GM21825 (cell line): Measurements from ENCODE around the gene NSG2.
"Not testable (repeated sequence)": the region's sequence is repeated elsewhere in the genome, so short reads cannot be mapped to it uniquely, and the experiment has no call there.

Experiments used
- ATAC-seq: cut with Tn5 transposase; IDR thresholded peaks from one replicate; pipeline ENCODE4 v1.9.1; 2021; ENCODE audit warnings: mild to moderate bottlenecking, moderate library complexity; ENCODE audit not compliant: unreplicated experiment

Gene NSG2

DNA sequence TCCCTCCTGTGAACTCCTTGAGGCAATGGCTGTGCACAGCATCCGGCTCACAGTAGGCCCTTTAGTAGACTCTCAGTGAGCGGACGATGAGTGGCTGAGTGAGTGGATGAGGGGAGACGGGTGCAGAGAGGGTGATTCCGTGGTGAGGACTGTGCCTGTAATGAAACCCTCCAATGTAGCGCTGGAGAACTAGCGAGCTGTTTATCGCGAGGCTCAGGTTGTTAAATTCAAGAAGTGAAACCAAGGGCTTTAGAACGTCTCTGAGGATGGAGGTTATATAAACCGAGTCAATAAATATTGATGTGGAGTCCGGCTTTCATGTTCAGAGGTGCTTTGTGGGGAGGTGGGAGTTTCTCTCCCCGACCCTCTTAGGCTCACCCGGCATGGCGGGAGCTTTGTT lies 53.2 kb downstream of the NSG2 start:
- ATAC-seq: no peak

DNA sequence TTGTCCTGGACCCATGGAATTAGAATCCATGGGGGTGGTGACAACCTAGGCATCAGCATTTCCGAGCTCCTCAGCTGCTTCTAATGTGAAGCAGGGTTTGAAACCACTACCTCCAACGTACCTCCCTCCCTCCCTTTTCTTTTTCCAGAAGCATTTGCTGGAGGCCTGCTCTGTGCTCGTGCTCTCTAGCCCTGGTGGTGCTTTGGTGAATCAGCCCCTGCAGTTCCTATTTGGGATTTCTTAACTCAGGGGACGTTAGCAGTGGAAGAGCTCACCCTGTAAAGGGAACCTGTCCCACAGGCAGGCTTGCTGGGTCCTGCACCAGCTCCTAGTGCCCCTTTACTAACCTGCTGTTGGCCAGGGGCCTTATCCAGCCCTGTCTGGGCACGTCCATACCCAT lies 55.0 kb downstream of the NSG2 start:
- no peak for ATAC-seq

DNA sequence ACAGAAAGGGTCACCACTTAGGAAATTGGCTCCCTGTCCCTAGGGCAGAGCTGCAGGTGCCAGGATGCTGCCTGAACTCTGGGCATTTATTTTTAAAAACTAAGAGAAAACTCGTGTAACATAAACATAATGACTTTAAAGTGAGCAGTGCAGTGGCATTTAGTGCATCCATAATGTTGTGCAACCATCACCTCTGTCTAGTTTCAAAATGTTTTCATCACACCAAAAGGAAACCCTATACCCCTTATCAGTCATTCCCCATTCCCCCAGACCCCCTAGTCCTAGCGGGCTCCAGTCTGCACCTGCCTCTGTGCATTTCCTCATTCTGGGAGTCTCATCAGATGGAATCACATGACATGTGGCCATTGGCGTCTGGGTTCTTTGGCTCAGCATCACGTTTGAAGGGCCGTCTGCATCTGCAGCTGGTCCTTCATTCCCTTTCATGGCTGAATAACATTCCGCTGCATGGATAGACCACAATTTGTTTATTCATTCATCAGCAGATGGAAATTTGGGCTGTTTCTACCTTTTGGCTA lies 55.8 kb downstream of the NSG2 start:
- ATAC-seq: no peak

DNA sequence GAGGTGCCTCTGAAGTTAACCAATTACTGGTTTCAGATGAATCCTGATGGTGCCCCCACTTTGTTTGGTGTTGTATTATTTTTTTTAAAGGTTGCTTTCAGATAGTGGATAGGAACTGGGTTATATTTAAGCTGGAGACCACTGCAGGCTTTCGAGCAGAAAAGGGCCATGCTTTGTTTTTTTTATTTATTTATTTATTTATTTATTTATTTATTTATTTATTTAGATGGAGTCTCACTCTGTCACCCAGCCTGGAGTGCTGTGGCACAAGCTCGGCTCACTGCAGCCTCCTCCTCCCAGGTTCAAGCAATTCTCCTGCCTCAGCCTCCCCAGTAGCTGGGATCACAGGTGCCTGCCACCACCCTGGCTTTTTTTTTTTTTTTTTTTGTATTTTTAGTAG lies 57.1 kb downstream of the NSG2 start:
- not testable (repeated sequence) for ATAC-seq

DNA sequence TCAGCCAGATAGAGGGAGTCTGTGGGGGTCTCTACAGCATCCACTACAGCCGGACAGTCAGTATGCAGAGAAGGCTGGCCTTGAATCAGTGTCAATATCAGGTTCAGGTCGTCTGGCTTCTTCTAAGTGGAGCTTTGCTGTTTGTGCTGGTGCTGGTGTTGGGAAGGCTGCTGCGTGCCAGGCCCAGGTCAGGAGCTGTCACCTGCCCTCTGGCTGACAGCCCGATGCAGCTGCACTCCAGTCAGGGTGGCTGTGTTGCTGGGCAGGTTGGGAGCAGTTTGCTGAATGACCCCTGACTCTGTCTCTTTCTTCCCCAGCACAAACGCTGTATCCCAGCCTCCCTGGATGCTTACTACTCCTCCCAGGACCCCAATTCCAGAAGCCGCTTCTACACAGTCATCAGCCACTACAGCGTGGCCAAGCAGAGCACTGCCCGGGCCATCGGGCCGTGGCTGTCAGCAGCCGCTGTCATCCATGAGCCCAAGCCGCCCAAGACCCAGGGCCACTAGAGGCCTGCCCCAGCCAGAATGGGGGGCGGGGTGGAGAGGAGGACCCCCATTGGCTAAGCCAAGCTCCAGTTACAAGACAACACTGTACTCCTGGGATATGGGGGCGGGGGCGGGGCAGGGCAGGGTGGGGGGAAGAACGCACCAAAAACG lies 61.6 kb downstream of the NSG2 start:
- ATAC-seq: no peak

DNA sequence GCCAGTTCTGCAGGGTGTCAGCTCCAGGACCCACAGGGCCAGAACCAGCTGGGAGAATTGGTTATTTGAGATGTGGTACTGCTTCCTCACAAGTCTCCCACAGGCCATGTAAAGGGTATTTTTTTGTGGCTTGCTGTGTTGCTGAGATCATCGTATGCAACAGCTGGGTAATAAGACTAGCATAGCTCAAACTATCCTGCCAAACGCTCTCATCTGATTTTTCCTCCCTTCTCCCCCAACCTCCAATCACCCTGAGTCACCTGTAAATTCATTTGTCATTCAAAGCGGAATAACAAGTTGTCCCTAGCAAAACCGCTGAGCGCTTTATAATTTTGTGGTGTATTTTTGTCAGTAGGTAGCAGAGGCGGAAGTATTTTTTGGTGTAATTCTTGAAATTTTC lies 63.2 kb downstream of the NSG2 start:
- ATAC-seq: no peak

DNA sequence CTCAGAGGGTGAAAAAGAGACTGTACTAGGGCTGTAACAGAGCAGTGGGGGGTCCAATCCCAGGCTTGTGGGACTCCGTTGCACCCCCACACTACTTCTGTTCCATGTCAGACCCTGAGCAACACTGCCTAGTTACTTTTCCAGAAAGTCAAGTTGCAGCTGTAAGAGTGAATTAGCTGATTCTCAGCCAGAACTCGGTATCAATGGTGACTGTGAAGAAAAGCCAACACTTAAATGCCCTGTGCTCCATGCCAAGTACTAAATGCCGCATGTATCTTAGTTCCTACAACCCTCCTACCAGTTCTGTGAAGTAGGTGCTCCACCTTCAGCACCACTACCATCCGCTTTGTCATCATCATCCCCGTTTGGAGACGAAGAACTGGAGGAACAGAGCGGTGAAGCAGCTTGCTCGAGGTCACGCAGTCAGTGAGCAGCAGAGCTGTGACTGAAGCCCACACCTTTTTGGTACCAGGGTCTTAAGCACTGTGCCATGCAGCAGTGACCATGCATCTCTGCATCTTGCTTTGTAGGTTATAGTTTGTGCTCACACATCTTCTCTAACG lies 64.3 kb downstream of the NSG2 start:
- ATAC-seq: no peak

DNA sequence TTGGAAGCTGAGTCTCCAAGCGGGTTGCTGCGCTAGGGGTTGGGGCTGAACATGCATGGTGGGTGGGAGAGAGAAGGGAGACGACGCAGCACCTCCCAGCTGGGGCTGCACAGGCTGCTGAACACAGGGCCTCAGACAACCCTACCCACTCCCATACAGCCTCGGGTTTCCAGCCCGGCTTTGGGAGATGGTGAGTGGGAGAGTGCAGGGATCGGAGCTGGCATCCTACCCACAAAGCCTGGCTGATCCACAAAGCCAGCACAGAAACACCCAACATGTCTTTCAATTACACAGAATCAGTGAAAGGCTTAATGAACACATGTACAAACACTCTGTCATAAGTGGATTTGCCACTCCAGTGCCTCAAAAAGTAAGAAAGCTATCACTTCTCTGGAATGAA lies 64.8 kb downstream of the NSG2 start:
- ATAC-seq: no peak

DNA sequence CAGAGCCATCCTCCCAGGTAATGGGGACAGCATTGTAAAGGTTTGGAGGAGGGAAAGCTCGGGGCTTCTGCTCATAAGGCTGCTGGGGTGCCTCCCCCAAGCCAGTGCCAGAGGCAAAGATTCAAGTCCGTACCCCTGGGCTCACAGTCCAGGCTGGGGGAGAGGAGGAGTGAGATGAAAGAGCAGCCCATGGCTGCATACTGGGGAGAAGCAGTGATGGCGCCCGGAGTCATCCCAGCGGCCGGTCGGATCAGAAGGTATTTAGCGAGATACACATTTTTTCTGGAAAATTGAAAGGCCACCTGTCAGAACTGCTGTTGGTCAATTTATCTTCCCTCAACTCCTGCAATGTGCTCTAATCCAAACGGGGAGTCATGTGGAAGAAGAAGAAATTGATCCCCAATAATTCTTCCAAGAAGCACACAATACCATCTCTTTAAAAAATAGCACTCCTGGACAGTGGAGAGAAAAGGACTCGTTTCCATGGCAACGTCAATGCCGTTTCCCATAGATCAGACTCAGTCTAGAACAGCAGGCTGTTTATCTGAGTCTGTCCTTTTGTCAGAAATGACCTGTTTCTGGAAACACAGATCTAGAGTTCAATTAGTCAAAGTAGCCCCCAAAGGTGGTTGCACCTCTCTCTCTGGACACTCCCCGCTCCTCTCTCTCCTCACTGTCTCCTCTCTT lies 65.9 kb downstream of the NSG2 start:
- no peak for ATAC-seq

DNA sequence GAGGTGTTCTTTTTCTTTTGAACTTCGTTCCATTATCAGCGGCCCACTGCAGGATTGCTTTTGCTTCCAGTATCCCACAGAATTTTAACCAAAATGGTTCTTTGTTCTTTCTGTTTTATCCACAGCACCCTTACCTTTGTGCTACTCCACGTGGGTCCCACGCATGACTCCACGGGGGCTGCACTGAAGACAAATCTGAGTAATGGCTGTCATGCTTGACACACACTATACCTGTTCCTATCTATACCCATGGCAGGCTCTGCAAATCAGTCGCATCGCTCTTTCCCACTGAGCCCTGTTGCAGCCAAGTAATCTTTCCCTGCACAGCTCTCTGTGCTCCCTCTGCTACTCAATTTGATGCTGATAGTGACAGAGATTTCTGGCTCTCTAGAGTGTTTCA lies 69.7 kb downstream of the NSG2 start:
- no peak for ATAC-seq

DNA sequence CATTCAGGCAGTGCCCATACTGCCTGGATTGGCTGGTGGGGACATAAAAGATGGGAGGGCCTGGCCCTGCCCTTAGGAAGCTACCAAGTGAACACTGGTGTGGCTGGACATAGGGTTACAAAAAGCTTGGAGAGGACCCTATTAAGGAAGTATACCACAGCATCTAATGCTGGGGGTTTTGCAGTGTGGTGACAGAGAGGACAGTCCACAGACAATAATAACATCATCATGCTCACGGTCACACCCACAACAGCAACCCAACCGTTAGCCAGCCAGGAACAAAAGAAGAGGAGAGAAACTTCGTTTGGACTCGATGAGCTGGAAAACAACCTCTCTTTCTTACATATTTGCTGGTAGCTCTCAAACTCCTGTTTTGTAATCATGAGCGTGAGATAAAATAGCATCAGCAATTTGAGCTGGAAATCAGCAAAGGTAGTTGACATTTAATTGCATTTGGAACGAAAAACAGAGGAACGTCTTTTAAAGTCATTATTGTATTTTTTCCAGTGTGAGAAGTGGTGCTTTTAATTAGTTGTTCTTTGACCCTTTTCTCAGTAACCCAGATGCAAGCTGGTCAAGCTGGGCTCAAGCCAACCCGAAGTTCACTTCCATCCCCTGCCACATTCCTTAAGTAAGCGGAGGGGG lies 73.4 kb downstream of the NSG2 start:
- no peak for ATAC-seq

DNA sequence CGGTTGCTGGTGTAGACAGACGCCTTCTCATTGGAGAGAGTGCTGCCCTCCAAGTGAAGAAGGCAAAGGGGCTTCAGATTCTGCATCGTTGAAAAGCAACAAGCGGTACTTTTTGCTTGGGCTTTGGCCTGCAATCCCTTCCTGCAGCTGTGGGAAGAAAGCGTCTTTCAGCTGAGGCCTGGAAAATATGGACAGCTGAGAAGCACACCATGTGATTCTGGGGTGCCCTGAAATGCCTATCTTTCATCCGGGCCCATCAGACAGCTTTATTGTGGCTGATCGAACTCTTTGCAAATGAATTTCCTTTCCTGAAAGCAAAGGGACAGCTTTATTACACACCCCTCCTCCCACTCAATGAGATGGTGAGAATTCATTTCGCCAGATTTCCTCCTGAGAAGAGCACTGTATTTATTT lies 74.0 kb downstream of the NSG2 start:
- ATAC-seq: no peak

DNA sequence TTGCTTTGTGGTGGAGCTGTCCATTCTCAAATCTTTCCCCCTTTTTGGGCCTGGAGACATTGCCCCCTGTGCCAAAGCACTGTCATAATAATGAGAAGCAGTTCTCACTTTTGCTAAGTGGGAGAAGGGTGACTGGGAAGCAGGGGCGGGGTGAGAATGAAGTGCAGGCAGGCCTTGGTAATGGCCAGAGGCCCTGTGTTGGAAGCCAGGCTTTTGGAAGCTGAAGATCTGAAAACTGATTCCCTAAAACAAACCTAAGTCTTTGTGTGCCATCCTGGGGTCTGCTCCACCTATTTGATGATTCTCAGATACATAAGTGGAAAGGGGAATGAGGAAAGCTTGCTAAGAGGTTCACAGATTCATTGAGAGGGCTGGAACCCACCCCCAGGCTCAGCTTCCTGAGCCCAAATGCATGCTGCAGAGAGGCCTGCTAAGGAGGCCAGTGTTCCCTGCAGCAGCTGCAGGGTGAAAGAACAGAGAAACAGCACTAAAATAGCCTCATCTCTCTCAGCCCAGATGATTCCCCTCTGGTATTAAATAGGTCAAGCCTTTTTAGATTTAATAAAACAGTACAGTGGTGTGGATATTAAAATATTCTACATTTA lies 75.0 kb downstream of the NSG2 start:
- no peak for ATAC-seq

DNA sequence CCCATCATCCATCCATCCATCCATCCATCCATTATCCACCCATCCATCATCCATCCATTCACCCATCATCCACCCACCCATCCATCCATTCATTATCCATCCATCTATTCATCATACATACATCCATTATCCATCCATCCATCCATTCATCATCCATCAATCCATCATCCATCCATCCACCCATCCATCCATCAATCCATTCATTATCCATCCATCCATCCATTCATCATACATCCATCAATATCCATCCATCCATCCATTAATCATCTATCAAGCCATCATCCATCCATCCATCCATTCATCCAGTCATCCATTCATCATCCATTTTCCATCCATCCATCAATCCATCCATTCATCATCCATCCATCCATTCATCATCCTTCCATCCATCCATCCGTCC lies 89.0 kb downstream of the NSG2 start:
- ATAC-seq: no peak

DNA sequence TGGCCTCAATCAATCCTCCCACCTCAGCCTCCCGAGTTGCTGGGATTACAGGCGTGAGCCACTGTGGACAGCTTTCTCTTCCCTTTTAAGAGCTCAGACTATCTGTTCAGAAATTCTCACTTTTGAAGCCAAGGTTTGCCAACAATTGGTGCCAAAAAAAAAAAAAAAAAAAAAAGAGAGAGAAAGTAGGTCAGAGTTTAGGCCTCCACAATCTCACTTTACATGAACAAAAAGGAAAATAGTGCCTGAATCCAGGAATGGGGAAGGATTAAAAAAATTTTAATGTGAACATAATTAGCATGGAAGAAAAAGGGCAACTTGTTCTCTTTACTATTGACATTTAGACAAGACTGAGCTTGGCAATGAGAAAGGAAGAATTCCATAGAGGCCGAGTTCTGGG lies 94.1 kb downstream of the NSG2 start:
- ATAC-seq: no peak

DNA sequence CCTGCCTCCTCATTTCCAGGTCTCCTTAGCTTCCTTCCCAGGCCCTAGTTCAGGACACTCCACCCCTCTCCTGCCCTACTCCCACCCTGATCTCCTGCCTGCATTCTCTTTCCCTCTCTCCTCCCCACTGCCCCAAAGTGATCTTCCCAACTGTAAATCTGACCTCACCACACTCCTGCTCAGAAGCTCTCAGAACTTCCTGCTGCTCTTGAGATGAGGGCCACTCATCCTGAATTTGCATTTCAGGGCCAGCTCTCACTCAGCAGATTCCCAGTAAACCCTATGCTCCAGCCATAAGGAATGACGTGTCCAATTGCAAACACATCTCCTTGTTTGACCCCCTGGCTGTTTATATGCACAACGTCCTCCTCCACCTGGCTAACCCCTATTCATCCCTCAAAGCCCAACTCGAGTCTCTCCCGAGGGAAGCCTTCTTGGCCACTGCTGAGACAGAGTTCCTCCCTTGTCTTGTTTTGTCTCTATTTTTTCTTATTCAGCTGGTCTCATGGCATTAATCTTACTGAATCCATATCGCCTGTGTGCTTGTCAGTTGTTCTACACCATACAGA lies 95.0 kb downstream of the NSG2 start:
- ATAC-seq: no peak

DNA sequence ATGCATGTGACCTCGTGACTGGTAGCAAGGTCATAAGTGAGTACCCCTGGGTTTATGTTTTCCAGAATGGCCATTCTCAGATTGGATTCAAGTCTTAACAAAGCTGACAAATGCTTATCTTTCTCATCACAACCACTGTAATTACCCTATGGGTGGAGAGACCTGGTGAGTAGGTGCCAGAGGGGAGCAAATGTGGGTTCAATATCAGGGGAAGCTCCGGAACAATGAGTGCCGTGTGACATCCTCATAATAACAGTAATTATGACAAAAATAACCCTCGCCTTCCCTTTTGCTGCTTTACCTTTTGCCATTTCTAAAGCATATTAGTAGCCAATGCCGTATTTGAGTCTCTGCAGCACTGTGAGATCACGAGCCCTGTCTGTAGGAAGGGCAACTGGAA lies 95.9 kb downstream of the NSG2 start:
- no peak for ATAC-seq

DNA sequence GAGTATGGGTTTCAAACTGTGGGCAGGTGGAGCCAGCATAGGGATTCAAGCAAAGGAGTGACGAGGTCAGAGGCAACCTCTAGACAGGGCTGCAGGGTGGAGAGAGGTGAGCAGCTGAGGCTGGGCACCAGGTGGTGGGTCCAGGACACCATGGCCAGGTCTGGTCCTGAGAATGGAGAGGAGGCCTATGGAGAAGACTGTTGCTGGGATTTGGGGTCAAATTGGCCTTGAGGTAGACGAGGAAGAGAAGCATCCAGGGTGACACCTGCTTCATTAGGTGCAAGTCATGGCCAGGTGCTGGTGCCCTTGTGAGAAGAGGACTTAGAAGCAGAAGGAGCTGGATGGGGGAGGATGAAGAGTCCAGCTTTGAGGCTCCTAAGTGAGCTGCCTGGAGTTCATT lies 99.6 kb downstream of the NSG2 start:
- no peak for ATAC-seq

DNA sequence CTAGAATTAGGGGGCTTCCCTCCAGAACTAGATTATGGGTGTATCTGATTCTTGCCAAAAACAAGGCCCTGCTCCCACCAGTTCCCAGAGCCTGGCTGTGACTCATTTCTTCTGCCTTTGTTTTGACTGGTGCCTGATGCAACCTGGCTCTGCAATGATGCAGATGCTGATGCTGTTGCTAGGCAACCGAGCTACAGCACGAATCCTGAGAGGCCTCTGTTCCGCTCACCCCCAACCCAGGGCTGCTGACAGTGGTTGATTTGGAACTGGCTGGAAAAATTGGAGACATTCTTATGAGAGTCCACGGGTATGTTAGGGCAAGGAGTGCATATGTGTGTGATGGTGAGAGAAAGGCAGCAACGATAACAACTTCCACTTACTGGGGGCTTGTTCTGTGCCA lies 100.3 kb downstream of the NSG2 start:
- no peak for ATAC-seq

DNA sequence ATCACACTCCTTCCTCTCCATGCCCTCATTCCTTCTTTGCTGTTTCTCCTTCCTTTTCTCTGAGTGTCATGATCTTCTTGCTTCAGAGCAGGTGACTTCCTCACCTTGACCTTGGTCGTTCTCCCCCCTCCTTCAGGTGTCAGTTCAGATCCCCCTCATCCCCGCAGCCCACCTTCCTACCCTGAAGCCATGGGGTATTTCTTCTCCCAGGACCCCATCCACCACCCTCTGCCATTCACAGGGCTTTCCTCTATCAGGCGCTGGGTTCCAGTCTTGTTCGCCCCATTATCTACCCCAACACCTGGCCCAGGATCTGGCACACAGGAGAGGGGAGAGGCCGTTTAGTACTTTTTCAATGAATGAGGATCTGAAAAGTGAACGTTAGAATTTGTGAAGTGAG lies 101.0 kb downstream of the NSG2 start:
- no peak for ATAC-seq

DNA sequence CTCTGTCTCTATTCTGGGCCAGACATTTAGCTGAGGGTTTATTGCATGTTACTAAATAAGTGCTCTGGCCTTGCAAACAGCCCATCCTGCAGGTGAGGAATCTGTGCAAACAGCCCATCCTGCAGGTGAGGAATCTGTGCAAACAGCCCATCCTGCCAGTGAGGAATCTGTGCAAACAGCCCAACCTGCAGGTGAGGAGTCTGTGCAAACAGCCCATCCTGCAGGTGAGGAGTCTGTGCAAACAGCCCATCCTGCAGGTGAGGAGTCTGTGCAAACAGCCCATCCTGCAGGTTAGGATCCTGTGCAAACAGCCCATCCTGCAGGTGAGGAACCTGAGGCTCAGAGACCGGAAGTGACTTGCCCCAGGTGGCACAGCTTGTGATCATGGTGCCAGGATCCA lies 101.5 kb downstream of the NSG2 start:
- not testable (repeated sequence) for ATAC-seq
